Measurements from ENCODE around the gene HS3ST2.
"Not testable (repeated sequence)": the region's sequence is repeated elsewhere in the genome, so short reads cannot be mapped to it uniquely, and the experiment has no call there.

HS3ST2 gene

DNA sequence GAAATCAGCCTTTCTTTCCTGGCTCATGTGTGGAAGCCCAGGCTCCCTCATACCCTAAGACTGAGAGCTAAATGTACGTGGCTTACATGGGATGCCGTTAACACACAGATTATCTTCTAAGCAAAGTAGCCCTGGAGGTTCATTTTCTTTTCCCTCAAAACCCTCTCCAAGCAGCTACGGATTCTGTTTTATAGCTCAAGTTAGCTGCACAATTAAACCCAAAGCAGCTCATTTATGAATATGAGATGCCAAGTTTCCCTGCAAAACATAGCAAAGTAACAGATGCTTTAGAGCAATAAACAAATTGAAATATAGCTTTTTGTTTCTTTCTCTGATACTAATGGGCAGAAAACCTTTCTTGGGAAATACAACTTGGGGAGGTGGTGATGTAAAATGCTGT, 72.0 kb downstream of the HS3ST2 start:
- no peak for DNase-seq

DNA sequence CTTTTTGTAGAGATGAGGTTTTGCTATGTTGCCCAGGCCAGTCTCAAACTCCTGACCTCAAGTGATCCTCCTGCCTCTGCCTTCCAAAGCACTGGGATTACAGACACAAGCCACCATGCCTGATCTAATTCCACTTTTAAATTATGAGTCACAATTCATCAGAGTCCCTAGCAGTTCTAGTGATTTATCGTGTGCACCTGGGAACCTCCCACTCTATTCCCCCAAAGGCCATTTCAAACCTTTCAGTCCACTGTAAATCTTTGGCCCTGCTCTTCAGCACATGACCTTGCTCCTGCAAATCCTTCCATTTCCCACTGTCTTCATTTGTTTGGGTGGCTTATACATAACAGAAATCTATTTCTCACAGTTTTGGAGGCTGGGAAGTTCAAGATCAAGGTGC, 73.0 kb downstream of the HS3ST2 start:
- DNase-seq: no peak

DNA sequence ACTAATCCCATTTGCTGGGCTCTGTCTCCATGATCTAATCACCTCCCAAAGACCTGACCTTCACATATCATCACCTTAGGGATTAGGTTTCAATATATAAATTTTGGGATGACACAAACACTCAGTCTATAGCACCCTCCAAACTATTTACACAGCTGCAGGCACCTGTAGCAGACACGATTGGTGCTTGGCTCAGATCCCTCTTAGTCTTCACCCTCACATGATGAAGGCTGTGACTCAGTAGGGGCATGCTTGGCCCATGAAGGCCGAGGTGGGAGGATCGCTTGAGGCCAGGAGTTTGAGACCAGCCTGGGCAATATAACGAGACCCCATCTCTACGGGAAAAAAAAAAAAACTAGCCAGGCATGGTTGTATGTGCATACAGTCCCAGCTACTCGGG, 73.5 kb downstream of the HS3ST2 start:
- no peak for DNase-seq

DNA sequence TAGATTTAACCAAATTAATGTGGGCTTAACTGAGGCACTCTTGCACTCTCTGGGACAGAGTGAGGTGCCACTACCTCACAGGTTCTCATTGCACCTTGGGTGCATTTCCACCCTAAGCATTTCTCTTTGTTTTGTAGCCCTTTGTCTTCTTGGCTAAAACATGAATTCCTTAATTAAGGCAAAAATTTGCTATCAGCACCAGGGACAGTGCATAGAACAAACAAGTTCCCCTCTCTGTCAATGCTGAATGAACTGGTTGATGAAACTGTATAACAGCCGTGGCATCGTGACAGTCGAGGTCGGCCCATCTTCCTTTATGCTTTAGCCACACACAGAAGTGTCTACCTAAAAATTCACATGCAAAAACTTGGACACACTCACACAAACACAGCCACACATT, 74.8 kb downstream of the HS3ST2 start:
- no peak for DNase-seq

DNA sequence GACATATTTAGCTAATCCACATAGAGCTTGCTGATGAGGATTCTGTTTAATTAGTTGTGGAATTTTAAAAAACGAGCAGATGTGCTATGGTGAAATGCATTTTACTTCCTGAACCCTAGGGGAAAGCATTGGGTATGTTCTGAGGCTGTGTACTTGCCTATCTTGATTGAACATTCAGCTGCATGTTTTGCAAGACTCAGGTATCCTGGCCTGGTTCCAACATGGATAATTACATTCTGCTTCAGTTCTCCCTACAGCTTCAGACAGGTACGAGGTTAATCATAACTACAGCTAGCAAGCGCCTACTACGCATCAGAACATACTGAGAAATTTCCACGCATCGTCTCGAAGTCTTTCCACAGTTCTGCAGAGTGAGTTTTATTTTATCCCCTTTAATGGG, 77.0 kb downstream of the HS3ST2 start:
- DNase-seq: no peak

DNA sequence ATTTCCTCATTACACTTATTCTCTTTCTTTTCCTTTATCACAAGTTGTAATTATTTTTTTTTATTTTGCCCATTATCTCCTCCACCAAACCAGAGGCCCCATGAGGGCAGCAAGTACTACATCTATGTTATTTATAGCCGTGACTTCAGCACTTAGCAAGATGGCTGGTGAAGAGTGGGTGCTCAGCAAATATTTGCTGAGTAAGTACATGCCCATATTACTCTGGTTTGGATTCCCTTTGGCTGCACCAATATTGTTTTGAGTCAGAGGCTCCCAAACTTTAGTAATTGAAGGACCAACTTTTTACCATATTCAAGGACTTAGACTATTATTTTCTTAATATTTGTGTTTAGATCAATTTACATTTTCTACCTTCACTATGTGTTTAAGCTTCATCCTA, 83.2 kb downstream of the HS3ST2 start:
- no peak for DNase-seq

DNA sequence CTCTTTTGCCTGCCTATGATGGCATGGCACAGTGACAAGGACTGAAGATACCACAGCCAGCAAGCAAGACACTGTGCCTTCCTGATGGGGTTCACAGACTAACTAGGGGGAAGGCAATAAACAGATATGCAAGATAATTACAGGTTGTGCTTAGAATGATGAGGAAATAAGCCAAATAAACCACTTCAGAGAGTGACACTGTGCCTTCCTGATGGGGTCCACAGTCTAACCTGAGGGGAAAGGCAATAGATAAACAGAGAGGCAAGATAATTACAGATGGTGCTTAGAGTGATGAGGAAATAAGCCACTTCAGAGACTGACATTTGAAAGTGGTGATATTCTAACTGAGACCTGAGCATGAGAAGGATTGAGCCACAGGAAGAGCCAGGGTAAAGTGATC, 84.2 kb downstream of the HS3ST2 start:
- no peak for DNase-seq

DNA sequence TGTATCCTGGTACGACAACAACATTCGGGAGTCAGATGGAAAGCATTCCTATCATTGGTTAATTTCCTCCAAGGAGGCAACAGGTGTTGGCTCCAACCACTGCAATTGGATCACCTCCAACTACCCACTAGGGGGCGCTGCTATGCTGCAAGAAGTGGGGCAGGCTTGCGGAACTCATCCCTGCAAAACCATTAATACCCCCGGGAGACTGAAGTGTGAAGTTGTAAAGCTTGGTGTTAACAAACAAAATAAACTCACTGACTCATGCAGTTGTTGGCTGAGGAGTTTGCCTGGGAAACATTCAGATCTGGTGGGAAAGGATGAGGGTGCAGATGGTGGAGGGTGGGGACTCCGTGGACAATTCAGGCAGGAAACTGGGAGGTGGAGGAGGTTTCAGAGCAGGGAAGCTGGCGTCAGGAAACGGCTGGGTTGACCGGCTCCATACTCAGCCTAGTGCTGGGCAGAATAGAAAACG, 84.9 kb downstream of the HS3ST2 start:
- peak; percentile 9 for DNase-seq

DNA sequence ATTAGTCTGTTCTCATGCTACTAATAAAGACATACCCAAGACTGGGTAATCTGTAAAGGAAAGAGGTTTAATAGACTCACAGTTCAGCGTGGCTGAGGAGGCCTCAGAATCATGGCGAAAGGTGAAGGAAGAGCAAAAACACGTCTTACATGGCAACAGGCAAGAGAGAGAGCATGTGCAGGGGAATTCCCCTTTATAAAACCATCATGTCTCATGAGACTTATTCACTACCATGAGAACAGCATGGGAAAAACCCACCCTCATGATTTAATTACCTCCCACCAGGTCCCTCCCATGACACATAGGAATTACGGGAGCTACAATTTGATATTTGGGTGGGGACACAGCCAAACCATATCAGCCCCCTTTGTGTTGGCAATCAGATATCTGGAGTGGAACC, 85.6 kb downstream of the HS3ST2 start:
- not testable (repeated sequence) for DNase-seq

DNA sequence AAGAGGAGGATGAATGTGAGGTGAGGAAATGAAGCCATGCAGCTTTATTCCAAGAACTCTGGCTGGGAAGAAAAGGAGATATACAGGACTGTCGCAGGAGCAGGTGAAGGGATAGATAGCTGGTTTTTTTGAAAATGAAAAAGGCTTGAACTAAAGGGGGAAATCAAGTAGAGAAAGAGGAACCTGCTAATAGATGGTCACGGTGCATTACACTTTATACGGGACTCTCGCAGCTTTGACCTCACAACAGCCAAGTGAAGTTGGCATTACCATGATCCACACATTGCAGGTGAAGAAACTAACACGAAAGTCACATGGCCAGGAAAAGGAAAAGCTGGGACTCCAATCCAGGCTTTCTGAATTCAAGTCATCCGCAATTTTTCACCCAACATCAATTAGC, 86.9 kb downstream of the HS3ST2 start:
- DNase-seq: no peak

DNA sequence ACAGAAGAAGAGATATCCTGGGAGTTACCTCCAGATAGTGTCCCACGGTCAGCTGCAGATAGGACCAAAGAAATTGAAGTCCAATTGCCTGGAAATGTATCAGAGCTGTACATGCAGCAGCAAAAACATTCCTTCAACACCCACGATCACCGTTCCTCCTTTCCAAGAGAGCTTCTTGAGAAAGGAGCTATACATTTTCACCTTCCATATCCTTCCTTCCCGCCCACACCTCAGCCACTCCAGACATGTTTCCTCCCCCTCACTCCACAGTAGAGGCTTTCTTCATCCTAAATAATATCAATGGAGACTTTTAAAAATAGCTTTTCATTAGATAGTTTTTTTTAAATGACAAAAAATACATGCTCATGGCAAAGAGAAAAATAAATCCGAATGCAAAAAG, 87.6 kb downstream of the HS3ST2 start:
- no peak for DNase-seq

DNA sequence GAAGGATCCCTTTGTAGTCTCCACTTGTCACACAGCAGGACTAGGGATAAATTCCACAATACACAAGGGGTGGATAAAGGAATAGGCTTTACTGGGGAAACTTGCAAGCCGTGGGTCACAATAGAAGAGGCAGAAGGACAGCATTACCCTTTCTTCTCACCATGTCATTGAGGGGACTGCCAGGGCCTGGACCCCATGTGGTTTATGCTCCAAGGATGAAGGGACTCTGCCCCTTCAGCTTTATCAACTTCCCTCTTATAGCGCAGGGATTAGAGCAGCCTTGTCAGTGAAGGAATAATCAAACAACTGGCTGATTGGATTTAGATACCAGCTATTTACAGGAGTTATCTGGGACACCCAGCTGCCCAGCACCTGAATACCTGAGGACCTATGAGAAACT, 89.8 kb downstream of the HS3ST2 start:
- no peak for DNase-seq

DNA sequence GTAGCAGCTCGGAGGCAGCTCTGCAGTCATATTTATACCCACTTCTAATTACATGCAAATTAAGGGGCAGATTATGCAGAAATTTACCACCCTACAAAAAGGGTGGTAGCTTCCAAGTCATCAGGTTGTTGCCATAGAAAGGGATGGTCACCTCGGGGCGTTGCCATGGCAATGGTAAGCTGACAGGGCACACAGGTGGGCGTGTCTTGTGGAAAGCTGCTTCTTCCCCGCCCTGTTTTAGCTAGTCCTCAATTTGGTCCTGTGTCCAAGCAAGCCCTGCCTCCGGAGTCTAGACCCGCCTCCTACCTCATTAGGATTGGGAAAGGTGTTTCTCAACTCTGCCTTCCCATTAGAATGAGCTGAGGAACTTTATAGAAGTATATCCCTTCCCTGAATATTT, 98.7 kb downstream of the HS3ST2 start:
- DNase-seq: no peak

DNA sequence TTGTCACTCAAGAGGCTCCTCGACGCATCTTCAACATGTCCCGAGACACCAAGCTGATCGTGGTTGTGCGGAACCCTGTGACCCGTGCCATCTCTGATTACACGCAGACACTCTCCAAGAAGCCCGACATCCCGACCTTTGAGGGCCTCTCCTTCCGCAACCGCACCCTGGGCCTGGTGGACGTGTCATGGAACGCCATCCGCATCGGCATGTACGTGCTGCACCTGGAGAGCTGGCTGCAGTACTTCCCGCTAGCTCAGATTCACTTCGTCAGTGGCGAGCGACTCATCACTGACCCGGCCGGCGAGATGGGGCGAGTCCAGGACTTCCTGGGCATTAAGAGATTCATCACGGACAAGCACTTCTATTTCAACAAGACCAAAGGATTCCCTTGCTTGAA, 101.0 kb downstream of the HS3ST2 start:
- DNase-seq: no peak

DNA sequence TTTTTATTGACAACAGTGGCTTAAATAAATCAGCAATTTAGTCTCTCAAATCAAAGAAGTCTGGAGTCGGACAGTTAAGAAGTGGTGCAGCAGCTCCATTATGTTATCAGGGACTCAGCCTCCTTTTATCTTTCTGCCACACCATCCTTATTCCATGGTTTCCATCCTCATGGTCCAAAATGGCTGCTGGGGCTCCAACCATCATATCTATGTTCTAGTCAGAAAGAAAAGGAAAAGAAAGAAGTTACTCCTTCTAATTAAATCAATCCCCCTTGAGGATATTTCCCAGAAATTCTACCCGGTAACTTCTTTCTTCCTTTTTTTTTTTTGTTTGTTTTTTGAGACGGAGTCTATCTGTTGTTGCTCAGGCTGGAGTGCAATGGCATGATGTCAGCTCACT, 109.5 kb downstream of the HS3ST2 start:
- DNase-seq: no peak

DNA sequence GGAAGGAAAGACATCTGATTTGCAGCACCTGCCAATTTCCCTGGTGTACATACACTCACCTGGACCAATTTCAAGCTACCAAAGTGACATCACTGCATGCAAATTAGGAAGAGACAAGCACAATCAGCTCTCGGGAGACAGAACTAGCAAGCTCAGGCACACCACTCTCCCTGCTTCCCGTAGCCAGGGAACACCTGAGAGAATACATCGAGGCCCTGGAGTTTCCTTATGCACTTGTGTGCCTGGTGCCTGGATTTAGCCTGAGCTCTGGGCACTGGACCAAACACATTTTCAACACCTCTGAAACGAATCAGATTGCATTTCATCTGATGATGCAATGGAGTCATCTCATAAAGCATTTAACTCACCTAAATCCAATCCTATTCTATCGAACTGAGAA, 110.5 kb downstream of the HS3ST2 start:
- no peak for DNase-seq

DNA sequence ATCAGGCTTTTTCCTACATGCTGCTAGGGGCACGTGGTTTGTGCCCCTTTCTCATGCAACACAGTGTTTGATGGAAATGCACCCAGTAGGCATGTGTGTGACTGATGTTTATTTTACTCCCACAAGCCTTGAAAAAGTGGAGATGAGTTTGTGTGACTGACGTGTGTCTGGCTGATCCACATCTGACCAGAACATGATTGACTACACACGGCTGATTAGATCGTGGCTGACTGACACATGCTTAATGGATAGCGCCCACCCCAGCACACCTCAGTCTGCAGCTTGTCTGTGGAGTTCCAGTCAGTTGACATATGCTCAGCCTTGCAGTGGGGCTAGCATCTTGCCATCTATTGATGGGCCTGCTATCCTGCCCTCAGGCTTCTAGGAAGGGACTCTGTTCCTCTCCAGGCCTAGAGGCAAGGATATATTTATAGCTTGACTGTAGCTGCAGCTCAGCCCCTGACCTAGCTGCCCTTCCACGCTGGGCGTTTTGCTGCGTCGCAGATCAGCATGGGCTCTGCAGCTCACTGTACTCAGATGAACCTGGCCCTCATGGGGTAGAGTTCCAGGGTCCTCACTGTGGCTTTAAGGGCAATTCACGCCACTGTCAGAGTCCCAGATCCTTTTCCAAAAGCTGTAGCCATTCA, 112.3 kb downstream of the HS3ST2 start:
- DNase-seq: no peak

DNA sequence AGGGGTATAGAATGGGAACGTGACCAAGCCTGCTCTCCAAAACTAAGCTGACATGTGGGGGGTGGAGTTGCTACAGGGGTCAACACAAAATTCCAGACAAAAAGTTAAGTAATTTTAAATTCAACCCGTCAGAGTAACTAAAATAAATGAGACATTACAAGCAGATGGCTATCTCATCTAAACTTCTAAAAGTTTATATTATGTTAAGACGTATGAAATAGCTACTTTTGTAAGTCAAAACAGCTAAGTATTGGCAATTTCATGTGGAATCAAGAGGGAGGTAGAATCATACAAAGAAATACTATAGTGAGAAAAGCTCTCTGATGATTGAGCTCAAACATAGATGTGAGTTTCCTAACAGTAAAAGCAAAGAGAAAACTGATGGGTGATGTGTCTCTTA, 113.3 kb downstream of the HS3ST2 start:
- no peak for DNase-seq

DNA sequence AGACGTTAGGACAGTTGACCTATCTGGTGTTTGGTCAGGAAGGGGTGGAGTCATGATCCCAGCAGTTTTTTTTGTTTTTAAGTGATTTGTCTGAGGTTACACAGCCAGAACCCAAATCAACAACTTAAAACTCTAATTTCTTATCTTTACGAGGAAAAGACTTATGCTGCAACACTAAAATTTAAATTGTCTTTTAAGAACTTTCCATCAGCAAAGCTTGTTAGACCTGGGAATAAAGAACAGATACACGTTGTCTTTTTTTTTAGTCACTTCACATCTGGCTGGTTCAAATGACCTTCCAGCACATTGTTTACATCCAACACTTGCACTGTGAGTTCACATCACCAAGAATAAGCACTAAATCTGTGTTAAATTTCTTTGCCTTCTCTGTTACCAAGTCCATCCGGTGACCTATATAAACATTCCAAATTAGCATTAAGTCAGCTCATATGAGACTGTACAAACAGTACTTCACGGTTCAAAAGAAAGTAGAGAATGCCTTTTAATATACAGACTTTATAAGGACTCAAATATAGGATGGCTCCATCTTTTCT, 115.0 kb downstream of the HS3ST2 start:
- DNase-seq: no peak

DNA sequence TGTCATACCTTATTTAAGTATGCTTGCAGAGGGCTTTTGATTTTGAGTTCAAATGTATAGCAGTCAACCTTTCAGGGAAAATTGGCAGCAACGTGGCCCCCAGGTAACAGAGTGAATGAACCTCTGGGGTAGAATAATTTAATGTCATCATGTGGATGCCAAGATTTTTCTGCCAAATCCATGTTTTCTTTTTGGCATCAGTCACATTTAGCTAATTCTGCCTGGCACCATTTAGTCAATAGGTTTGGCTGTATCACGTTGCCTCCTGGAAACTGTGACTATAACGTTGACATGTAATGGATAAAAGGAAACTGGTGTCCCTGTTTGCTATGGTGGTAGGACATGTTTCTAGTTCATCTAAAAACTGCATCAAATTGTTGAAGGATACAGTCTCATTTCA, 115.5 kb downstream of the HS3ST2 start:
- no peak for DNase-seq

DNA sequence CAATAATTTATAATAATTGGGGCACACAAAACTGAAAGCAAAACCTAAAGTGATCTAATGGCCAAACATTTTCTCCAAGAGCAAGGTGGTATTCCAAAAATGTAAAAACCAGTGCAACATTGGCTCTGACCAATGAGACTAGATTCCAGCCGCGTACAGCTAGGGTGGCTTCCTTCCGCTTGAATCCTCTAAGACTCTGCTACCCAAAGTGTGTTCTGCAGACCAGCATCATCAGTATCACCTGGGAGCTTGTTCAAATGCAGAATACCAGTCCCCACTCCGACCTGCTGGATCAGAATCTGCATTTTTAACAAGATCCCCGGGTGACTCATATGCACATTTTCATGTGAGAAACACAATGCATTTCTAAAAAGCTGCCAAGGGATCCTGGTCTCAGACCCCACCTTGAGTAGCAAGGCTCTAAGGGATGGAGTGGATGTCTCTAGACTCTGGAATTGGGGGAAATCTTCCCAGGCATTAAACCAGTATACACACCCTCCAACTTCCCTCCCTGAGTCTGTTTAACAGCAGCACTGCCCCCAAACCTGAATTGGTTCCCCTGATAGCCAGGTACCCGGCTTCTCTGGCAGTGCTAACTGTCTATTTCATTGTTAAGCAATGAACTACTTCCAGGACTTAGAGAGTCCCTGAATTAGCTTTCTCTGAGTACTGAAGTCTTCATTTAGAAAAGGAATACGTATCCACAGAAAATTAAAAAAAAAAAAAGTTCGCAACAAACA, 118.2 kb downstream of the HS3ST2 start:
- no peak for DNase-seq

DNA sequence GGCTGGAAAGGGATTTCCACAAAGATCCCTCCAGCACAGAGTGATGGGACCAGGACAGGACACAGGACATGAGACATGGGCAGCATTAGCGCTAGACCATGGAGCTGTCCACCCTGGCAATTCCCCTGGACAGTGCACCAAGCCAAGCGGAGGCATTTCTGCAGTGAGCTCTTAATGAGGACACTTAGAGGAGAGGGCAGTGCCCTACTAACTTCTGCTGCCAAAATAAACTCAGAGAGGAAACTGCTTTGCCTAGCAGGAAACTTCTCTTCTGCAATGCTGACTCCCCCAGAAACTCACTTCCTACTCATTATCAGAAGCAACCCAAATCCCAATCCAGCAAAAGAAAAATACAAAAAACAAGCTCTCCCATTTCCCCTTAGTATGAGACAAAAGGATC, 119.2 kb downstream of the HS3ST2 start:
- no peak for DNase-seq

DNA sequence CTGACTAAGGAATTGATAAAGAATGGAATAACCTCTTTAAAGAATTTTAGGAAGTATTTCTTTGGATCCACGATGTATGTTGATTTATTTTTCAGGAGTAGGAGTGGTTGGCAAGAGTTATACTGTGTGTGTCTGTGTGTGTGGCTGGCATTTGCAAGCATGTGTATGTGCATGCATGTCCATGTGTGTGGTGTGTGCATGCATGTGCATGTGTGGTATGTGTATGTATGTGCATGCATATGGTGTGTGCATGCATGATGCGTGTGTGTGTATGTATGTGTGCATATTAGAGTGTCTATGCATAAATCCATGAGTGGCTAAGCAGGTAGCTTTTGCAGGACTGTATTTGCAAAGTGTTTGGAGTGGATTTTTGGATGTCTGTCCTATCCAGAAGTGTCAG, 120.8 kb downstream of the HS3ST2 start:
- DNase-seq: no peak

DNA sequence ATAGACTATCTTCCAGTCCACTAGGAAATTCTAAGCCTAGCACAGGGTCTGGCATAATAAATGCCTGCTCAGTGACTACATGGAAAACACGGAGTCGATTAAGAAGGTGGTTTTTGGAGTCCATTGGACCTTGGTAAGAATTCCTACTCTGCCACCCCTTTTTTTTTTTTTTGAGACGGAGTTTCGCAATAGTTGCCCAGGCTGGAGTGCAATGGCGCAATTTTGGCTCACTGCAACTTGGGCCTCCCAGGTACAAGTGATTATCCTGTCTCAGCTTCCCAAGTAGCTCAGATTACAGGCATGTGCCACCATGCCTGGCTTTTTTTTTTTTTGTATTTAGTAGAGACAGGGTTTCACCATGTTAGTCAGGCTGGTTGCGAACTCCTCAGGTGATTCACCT, 123.2 kb downstream of the HS3ST2 start:
- no peak for DNase-seq

DNA sequence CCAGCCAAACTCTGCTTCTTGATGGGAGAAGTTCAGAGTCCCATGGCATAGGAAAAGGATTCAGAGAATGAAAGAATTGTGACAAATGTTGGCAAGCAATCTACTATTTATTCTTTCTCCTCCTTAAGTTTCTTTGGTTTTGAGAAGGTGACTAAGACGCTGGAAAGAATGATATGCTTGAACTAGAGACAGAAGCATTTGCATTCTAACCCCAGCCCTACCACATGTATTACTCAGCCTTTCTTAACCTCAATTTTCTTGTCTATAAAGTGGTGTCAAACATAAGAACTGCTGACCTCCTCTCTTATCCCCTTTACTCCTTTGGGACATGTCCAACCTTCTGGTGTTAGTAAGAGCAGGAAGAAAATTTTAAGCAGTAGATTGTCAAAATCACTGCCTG, 124.7 kb downstream of the HS3ST2 start:
- no peak for DNase-seq

Data from effector CD4-positive, alpha-beta T cell (primary cell).